ENCODE data around the gene CRYL1. TPM values are rescaled to one million over a fixed set of nuclear protein-coding genes. Genes with fewer than 3 reads are reported as not detected.

The CRYL1 gene
- polyA plus RNA-seq, 1 donor from 2014 or later: 10.6 TPM

GRCh38 chr13:20401531-20401930, 124.1 kb downstream of the CRYL1 start:
- no peak overlapping the region for H3K27ac ChIP-seq (ENCODE audit: low read length)
- no peaks in the 10 kb centered on the region for H3K79me2 ChIP-seq (replicated peaks; ENCODE audit: insufficient read depth, low read length)
- no peak overlapping the region for H2AFZ ChIP-seq (ENCODE audit: low read depth, low read length)
- TF ChIP-seq MXI1 (conservative IDR thresholded peaks at IDR 0.05; ENCODE audit: poor library complexity, severe bottlenecking) (no peak), SMC3 (conservative IDR thresholded peaks at IDR 0.05; ENCODE audit: poor library complexity) (no peak), POLR2AphosphoS5 (IDR thresholded peaks at IDR 0.05) (no peak), RAD21 (conservative IDR thresholded peaks at IDR 0.05) (no peak), TAF1 (IDR thresholded peaks at IDR 0.05; ENCODE audit: low read depth) (no peak), EP300 (conservative IDR thresholded peaks at IDR 0.05; ENCODE audit: poor library complexity, severe bottlenecking) (no peak), REST (IDR thresholded peaks at IDR 0.05; ENCODE audit: borderline replicate concordance) (no peak), EZH2 (IDR thresholded peaks at IDR 0.05; ENCODE audit: borderline replicate concordance, insufficient read depth, low read length, poor library complexity, severe bottlenecking) (no peak)
- TF ChIP-seq, protein P1, sequence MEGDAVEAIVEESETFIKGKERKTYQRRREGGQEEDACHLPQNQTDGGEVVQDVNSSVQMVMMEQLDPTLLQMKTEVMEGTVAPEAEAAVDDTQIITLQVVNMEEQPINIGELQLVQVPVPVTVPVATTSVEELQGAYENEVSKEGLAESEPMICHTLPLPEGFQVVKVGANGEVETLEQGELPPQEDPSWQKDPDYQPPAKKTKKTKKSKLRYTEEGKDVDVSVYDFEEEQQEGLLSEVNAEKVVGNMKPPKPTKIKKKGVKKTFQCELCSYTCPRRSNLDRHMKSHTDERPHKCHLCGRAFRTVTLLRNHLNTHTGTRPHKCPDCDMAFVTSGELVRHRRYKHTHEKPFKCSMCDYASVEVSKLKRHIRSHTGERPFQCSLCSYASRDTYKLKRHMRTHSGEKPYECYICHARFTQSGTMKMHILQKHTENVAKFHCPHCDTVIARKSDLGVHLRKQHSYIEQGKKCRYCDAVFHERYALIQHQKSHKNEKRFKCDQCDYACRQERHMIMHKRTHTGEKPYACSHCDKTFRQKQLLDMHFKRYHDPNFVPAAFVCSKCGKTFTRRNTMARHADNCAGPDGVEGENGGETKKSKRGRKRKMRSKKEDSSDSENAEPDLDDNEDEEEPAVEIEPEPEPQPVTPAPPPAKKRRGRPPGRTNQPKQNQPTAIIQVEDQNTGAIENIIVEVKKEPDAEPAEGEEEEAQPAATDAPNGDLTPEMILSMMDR (IDR thresholded peaks at IDR 0.05; ENCODE audit: poor library complexity, severe bottlenecking): no peak
- H3K9me2 ChIP-seq (ENCODE audit: insufficient read depth, low read length): no peaks in the 10 kb centered on the region
- H3K9me3 ChIP-seq (ENCODE audit: low read length): no peaks in the 10 kb centered on the region
- no peak overlapping the region for H3K4me2 ChIP-seq (ENCODE audit: low read length)
- no peaks in the 10 kb centered on the region for H3K27me3 ChIP-seq (ENCODE audit: insufficient read depth, low read depth, low read length)
- no peaks in the 10 kb centered on the region for H3K36me3 ChIP-seq (ENCODE audit: insufficient read depth, low read length)
- no peaks in the 10 kb centered on the region for H3F3A ChIP-seq (ENCODE audit: insufficient read depth, low read length, poor library complexity, severe bottlenecking)
- H4K20me1 ChIP-seq (ENCODE audit: insufficient read depth): no peaks in the 10 kb centered on the region
- H3K4me3 ChIP-seq (ENCODE audit: low read length): no peak overlapping the region
- no peak overlapping the region for H3K9ac ChIP-seq (ENCODE audit: low read length)

DNA sequence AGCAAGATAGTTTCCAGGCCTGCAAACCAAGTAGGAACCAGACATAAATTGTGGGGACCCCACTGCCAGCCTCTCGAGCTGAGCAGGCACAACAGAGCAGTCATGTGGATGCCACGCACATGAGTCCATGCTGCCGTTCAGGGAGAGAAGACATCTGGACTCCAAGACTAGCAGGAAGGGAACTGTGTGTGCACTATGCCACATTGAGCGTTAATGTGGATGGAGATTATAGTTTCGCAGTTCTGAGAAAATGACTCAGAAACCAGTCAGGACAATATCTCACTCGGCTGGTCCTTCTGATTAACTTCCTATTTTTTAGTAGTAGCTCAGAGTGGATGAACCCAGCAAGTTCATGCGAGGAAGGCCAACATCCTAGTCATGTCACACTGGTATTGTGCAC, 124.9 kb downstream of the CRYL1 start:
- no peak overlapping the region for H3K4me3 ChIP-seq (ENCODE audit: low read length)
- no peak overlapping the region for H3K9ac ChIP-seq (ENCODE audit: low read length)
- H3K27me3 ChIP-seq (ENCODE audit: insufficient read depth, low read depth, low read length): no peaks in the 10 kb centered on the region
- H4K20me1 ChIP-seq (ENCODE audit: insufficient read depth): no peaks in the 10 kb centered on the region
- H3K9me2 ChIP-seq (ENCODE audit: insufficient read depth, low read length): no peaks in the 10 kb centered on the region
- H3K79me2 ChIP-seq (replicated peaks; ENCODE audit: insufficient read depth, low read length): no peaks in the 10 kb centered on the region
- no peak overlapping the region for H2AFZ ChIP-seq (ENCODE audit: low read depth, low read length)
- H3K27ac ChIP-seq (ENCODE audit: low read length): no peak overlapping the region
- H3K36me3 ChIP-seq (ENCODE audit: insufficient read depth, low read length): no peaks in the 10 kb centered on the region
- no peaks in the 10 kb centered on the region for H3K9me3 ChIP-seq (ENCODE audit: low read length)
- H3F3A ChIP-seq (ENCODE audit: insufficient read depth, low read length, poor library complexity, severe bottlenecking): no peaks in the 10 kb centered on the region
- H3K4me2 ChIP-seq (ENCODE audit: low read length): no peak overlapping the region
- TF ChIP-seq REST (IDR thresholded peaks at IDR 0.05; ENCODE audit: borderline replicate concordance) (no peak), MXI1 (conservative IDR thresholded peaks at IDR 0.05; ENCODE audit: poor library complexity, severe bottlenecking) (no peak), EP300 (conservative IDR thresholded peaks at IDR 0.05; ENCODE audit: poor library complexity, severe bottlenecking) (no peak), POLR2AphosphoS5 (IDR thresholded peaks at IDR 0.05) (no peak), EZH2 (IDR thresholded peaks at IDR 0.05; ENCODE audit: borderline replicate concordance, insufficient read depth, low read length, poor library complexity, severe bottlenecking) (no peak), RAD21 (conservative IDR thresholded peaks at IDR 0.05) (no peak), SMC3 (conservative IDR thresholded peaks at IDR 0.05; ENCODE audit: poor library complexity) (no peak), TAF1 (IDR thresholded peaks at IDR 0.05; ENCODE audit: low read depth) (no peak)
- TF ChIP-seq, protein P1 (IDR thresholded peaks at IDR 0.05; ENCODE audit: poor library complexity, severe bottlenecking): no peak

Measured in neural cell (in vitro differentiated cells).